ENCODE results near the gene DARS1. TPM values are rescaled to one million over a fixed set of nuclear protein-coding genes. Genes with fewer than 3 reads are reported as not detected.

Gene DARS1
- total RNA-seq, 1 donor, result 98.2 TPM

DNA sequence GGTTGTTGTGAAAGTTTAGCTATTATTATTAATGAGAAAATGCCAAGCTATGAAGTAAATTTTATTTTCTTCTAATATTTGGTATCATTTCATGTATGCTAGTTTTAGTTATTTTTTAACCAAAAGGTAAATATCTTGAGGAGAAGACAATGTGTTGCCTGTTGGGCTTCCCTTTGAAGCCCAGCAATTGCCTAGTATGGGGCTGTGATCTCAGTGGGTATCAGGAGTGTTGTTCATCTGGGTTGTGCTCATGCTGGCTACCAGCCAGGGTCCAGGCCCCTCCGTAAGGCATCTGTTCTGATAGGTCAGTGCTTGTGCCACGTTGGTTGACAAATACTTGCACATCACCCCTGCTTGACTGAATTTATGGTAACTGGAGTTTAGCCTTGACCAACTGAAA is 38.0 kb upstream of the DARS1 start:
- DNase-seq (ENCODE audit: low read depth), result no peak
- no peak overlapping the region for H3K4me3 ChIP-seq (ENCODE audit: low read depth, low read length)
- TF ChIP-seq, protein P1, sequence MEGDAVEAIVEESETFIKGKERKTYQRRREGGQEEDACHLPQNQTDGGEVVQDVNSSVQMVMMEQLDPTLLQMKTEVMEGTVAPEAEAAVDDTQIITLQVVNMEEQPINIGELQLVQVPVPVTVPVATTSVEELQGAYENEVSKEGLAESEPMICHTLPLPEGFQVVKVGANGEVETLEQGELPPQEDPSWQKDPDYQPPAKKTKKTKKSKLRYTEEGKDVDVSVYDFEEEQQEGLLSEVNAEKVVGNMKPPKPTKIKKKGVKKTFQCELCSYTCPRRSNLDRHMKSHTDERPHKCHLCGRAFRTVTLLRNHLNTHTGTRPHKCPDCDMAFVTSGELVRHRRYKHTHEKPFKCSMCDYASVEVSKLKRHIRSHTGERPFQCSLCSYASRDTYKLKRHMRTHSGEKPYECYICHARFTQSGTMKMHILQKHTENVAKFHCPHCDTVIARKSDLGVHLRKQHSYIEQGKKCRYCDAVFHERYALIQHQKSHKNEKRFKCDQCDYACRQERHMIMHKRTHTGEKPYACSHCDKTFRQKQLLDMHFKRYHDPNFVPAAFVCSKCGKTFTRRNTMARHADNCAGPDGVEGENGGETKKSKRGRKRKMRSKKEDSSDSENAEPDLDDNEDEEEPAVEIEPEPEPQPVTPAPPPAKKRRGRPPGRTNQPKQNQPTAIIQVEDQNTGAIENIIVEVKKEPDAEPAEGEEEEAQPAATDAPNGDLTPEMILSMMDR (IDR thresholded peaks at IDR 0.05; ENCODE audit: insufficient read depth, low read length), result no peak

DNA sequence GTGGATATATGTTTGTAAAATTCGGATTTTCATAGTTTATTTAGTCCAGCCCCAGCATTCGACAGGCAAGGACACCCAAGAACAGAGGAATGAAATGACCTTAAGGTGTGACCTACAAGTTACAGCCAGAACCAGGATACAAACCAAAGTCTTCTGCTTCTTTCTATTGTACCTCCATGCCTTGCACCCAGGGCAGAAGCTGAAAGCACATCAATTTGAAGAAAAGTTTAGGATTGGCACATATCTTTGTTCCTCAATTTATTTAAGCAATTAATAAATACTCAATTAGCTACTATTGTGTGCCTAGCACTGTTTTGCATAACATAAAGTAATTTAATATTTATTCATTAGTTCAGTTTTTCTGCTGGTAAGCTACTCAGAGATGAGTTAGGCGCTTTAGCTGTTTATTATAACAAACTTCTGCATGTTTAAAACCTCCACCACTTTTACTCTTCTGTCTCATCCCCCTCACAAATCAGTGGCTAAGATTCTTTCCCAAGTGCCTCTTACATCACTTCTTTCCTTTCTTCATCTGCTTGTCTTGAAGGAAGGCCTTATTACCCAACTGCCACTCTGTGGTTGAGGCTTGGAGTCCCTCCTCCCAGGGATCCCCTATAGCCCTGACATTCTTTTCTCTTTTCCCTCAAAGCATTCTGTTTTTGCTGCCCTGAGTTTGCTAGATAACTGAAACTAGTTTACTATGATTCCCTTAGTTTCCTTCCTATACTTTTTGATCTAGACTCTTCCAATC is 37.1 kb upstream of the DARS1 start:
- TF ChIP-seq, protein P1 (IDR thresholded peaks at IDR 0.05; ENCODE audit: insufficient read depth, low read length), result no peak
- no peak for DNase-seq (ENCODE audit: low read depth)
- H3K4me3 ChIP-seq (ENCODE audit: low read depth, low read length), result no peak overlapping the region

DNA sequence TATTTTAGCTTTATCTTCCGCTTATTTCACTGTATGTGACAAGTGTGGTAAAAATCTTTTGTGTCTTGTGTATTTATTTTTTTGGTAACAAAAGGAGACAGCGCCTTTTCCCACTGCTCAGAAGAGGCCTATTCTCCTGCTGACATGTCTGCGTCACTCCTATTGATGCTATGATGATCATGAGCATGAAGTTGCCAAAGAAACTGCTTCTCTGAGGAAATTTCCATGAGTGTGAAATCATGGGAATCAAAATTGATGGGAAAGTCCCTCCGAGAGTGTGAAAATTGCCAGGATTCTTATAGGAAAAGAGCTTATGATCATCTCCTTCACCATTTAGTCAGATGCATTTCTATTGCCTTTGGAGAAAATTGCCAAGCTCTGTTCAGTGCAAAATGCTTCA is 36.5 kb upstream of the DARS1 start:
- no peak overlapping the region for H3K4me3 ChIP-seq (ENCODE audit: low read depth, low read length)
- no peak for DNase-seq (ENCODE audit: low read depth)
- TF ChIP-seq, protein P1 (IDR thresholded peaks at IDR 0.05; ENCODE audit: insufficient read depth, low read length), result no peak

DNA sequence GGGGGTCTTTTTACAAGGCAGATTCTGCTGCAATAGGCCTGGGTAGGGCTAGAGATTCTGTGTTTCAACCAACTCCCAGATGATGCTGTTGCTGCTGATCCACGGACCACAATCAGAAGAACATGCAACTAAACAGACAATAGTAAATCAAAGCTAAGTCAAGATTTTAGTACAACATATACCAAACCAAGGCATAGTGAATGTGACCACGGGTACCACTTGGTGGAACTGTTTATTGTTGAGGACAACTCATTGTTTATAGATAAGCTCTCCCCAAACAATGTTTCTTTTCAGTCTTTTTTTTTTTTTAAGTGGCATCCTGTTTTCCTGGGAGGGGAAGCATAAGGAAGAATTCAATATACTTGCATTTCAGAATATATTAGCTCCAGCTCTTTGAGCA is 36.0 kb upstream of the DARS1 start:
- no peak overlapping the region for H3K4me3 ChIP-seq (ENCODE audit: low read depth, low read length)
- DNase-seq (ENCODE audit: low read depth), result no peak
- TF ChIP-seq, protein P1 (IDR thresholded peaks at IDR 0.05; ENCODE audit: insufficient read depth, low read length), result no peak

DNA sequence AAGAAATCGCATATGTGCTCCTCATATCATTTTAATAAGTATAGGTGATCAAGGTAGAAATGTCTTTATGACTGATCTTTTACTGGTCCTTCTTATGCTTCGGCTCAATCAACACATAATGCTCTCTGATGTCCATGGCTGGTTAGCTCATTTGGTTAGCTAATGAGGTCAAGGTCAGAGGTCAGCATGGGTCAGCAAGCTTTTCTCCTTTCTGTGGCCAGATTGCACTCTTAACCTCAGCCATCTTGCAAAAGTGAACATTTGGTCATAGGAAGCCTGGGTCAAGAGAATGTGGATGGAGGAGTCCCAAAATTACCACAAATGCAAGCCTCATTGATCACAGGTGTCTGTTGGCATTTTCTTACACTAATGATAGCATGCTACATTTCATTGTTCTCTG is 35.4 kb upstream of the DARS1 start:
- TF ChIP-seq, protein P1 (IDR thresholded peaks at IDR 0.05; ENCODE audit: insufficient read depth, low read length), result no peak
- no peak for DNase-seq (ENCODE audit: low read depth)
- no peak overlapping the region for H3K4me3 ChIP-seq (ENCODE audit: low read depth, low read length)

DNA sequence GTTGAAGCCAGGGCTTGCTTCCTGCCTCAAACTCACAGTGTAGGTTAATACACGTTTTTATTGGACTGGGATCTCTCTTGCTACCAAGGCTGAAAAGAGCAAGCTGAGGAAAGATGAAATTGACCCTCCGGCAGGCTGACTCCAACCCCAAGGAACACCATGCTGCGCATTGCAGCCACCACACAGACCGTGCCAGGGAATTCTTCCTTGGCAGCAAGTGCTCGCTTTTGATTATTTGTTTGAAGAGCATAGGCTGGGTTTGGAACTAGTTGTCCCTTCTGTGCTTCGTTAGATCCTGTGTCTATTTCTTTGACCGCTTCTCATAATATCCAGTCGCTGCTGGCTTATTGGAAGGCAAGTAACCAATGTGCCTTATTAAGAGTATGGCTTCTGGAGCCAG is 34.4 kb upstream of the DARS1 start:
- DNase-seq (ENCODE audit: low read depth), result no peak
- H3K4me3 ChIP-seq (ENCODE audit: low read depth, low read length), result no peak overlapping the region
- TF ChIP-seq, protein P1 (IDR thresholded peaks at IDR 0.05; ENCODE audit: insufficient read depth, low read length), result no peak

DNA sequence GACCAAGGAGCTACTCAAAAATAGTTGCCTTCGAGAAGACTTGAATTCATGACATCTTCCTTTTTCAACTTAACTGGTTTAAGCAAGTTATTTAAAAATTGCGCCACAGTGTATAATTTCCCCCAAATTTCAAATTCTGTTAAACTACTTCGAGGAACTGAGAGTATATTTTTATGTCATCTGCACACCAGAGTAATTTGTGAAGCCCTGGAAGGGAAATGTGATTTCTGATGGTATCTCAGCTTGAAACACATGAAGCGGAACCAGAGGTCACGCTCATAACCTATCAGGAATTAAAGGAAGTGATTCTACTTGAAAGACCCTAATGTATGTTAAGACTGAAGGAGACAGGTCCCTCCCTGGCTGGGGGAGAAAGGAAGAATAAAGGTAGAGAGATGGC is 33.9 kb upstream of the DARS1 start:
- TF ChIP-seq, protein P1 (IDR thresholded peaks at IDR 0.05; ENCODE audit: insufficient read depth, low read length), result no peak
- no peak for DNase-seq (ENCODE audit: low read depth)
- no peak overlapping the region for H3K4me3 ChIP-seq (ENCODE audit: low read depth, low read length)

Measured in fibroblast of the aortic adventitia (primary cell).